ENCODE data around the gene ZNF580.

The ZNF580 gene

GRCh38 chr19:55681131-55682092, 40.6 kb downstream of the ZNF580 start:
- no peak for DNase-seq (ENCODE audit: low read depth)
- no peak overlapping the region for H3K4me3 ChIP-seq (ENCODE audit: low read depth, low read length)
- TF ChIP-seq CTCF (IDR thresholded peaks at IDR 0.05; ENCODE audit: insufficient read depth, low read depth, low read length, missing control alignments): no peak

GRCh38 chr19:55683449-55684261, 42.9 kb downstream of the ZNF580 start:
- TF ChIP-seq CTCF (IDR thresholded peaks at IDR 0.05; ENCODE audit: insufficient read depth, low read depth, low read length, missing control alignments): no peak
- no peak overlapping the region for H3K4me3 ChIP-seq (ENCODE audit: low read depth, low read length)
- DNase-seq (ENCODE audit: low read depth): no peak

GRCh38 chr19:55684946-55685681, 44.3 kb downstream of the ZNF580 start:
- no peak for DNase-seq (ENCODE audit: low read depth)
- H3K4me3 ChIP-seq (ENCODE audit: low read depth, low read length): no peak overlapping the region
- no peak for TF ChIP-seq CTCF (IDR thresholded peaks at IDR 0.05; ENCODE audit: insufficient read depth, low read depth, low read length, missing control alignments)

GRCh38 chr19:55685776-55686175, 45.0 kb downstream of the ZNF580 start:
- DNase-seq (ENCODE audit: low read depth): no peak
- H3K4me3 ChIP-seq (ENCODE audit: low read depth, low read length): no peak overlapping the region
- TF ChIP-seq CTCF (IDR thresholded peaks at IDR 0.05; ENCODE audit: insufficient read depth, low read depth, low read length, missing control alignments): no peak

- no peak for TF ChIP-seq CTCF (IDR thresholded peaks at IDR 0.05; ENCODE audit: insufficient read depth, low read depth, low read length, missing control alignments)
- no peak for DNase-seq (ENCODE audit: low read depth)
- no peak overlapping the region for H3K4me3 ChIP-seq (ENCODE audit: low read depth, low read length)
Observed at GRCh38 chr19:55686311-55687050, 45.7 kb downstream of the ZNF580 start.
